22Rv1 (cell line): ENCODE data around the gene PDE1A.

Source experiments
- CTCF ChIP-seq: fragments of 450-650 bp; IDR thresholded peaks from 2 replicates; pipeline ENCODE4 v1.5.1; 2017; ENCODE audit warnings: mild to moderate bottlenecking
- ZFX ChIP-seq: fragments of 450-650 bp; IDR thresholded peaks from 2 replicates; pipeline ENCODE4 v1.6.1; 2017; ENCODE audit warnings: antibody characterized with exemption, borderline replicate concordance

- no peak for TF ChIP-seq CTCF
- TF ChIP-seq ZFX = no peak
These were observed 282.1 kb downstream of the PDE1A start for GRCh38 chr2:182144776-182145165.
